Thyroid gland (tissue), 4 donors: ENCODE data around the gene SPRN. TPM values are rescaled to one million over a fixed set of nuclear protein-coding genes. Genes with fewer than 3 reads are reported as not detected.

Experiments used
- DNase-seq, 2 donors: peaks; one replicate each; pipeline ENCODE4 v3.0.0-alpha.2; 2019
- H3K27ac ChIP-seq, 3 donors: fragments of 200-600 bp; sonication (generic); 1 replicate in 2 of 3; 2 replicates in 1 of 3; pipeline ENCODE4 v1.5.1; 2016 to 2019; ENCODE audit warnings: mild to moderate bottlenecking in 1 of 3, moderate library complexity in 1 of 3
- H3K27me3 ChIP-seq: fragments of 200-600 bp; sonication (generic); one replicate; pipeline ENCODE4 v1.5.1; 2019
- H3K36me3 ChIP-seq, 2 donors: fragments of 200-600 bp; sonication (generic); one replicate each; pipeline ENCODE4 v1.5.1; 2016 to 2019
- H3K4me1 ChIP-seq, 2 donors: fragments of 200-600 bp; sonication (generic); one replicate each; pipeline ENCODE4 v1.5.1; 2017 to 2019
- H3K4me3 ChIP-seq, 3 donors: fragments of 200-600 bp; sonication (generic); replicated peaks in 1 of 3; 1 replicate in 2 of 3; 2 replicates in 1 of 3; pipeline ENCODE4 v1.5.1; 2016; ENCODE audit warnings: mild to moderate bottlenecking in 1 of 3
- H3K9me3 ChIP-seq: fragments of 200-600 bp; sonication (generic); one replicate; pipeline ENCODE4 v1.5.1; 2017
- POLR2A ChIP-seq, 2 donors: fragments of 450-650 bp; IDR thresholded peaks; one replicate each; pipeline ENCODE4 v1.6.1; 2017; ENCODE audit warnings: antibody characterized with exemption in 2 of 2, mild to moderate bottlenecking in 2 of 2, moderate library complexity in 1 of 2
- WGBS, 2 donors: methylation state at CpG; one replicate each; pipeline ENCODE4 v1.1.5; 2017; 5-methylcytosine and 5-hydroxymethylcytosine counted together
- intact Hi-C: fragments of 100-400 bp; cut with DNase I; formaldehyde crosslinking; loops from one replicate; pipeline ENCODE4 v1.15.1; 2023
- total RNA-seq, 4 donors: library from RNA; depleted of rRNA; stranded (reverse); fragments of >200 nt; gene quantifications; one replicate each; pipeline ENCODE4 v1.2.3, GENCODE V29; 2016
- TF ChIP-seq, protein P1 (sequence below), 6 experiments: fragments of 200-600 bp in 3 of 6; fragments of 450-650 bp in 3 of 6; sonication (generic) in 3 of 6; IDR thresholded peaks; one replicate each; pipeline ENCODE4 v1.5.1; 2016 to 2019; ENCODE audit warnings: antibody characterized with exemption in 6 of 6, mild to moderate bottlenecking in 2 of 6, inconsistent platforms in 1 of 6, moderate library complexity in 1 of 6

The SPRN gene
- total RNA-seq, 4 donors from 2014 or later = 0.15 TPM; not detected in 3

DNA sequence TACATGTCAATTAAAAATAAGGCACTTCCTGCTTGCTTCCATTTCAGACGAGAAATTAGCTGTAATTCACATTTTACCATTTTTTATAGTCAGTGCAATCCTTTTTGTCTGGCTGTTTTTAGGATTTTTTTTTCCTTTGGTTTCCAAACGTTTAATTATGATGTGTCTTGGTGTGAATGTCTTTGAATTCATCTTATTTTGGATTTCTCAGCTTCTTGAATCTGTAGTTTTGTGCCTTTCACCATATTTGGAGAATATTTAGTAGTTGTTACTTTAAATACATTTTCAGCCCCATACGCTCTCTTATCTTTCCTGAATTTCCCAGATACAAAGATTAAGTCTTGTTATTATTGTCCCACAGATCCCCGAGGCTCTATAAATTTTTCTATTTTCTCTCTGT is 26.9 kb upstream of the SPRN start:
- no peaks in the 10 kb centered on the region for H3K27me3 ChIP-seq
- DNase-seq = no peak
- intact Hi-C loops = no loop called here
- H3K9me3 ChIP-seq = no peaks in the 10 kb centered on the region
- no peaks in the 10 kb centered on the region for H3K36me3 ChIP-seq
- no peak overlapping the region for H3K4me3 ChIP-seq
- no peaks in the 10 kb centered on the region for H3K4me1 ChIP-seq
- WGBS, 2 donors = 65 to 69% methylated on average over 4 of the region's 4 CpGs
- TF ChIP-seq, protein P1, sequence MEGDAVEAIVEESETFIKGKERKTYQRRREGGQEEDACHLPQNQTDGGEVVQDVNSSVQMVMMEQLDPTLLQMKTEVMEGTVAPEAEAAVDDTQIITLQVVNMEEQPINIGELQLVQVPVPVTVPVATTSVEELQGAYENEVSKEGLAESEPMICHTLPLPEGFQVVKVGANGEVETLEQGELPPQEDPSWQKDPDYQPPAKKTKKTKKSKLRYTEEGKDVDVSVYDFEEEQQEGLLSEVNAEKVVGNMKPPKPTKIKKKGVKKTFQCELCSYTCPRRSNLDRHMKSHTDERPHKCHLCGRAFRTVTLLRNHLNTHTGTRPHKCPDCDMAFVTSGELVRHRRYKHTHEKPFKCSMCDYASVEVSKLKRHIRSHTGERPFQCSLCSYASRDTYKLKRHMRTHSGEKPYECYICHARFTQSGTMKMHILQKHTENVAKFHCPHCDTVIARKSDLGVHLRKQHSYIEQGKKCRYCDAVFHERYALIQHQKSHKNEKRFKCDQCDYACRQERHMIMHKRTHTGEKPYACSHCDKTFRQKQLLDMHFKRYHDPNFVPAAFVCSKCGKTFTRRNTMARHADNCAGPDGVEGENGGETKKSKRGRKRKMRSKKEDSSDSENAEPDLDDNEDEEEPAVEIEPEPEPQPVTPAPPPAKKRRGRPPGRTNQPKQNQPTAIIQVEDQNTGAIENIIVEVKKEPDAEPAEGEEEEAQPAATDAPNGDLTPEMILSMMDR (IDR thresholded peaks at IDR 0.05) = no peak
- TF ChIP-seq POLR2A (IDR thresholded peaks at IDR 0.05) = no peak
- no peak overlapping the region for H3K27ac ChIP-seq

GRCh38 chr10:133448120-133448519 is 23.7 kb upstream of the SPRN start:
- no peak overlapping the region for H3K4me3 ChIP-seq
- H3K4me1 ChIP-seq = no peaks in the 10 kb centered on the region

GRCh38 chr10:133446979-133447378 is 22.6 kb upstream of the SPRN start:
- 88 to 90% methylated on average over 11 of the region's 11 CpGs for WGBS, 2 donors
- Histone ChIP-seq H3K27me3 (no peaks in the 10 kb centered on the region), H3K4me3 (no peak overlapping the region), H3K36me3 (no peaks in the 10 kb centered on the region), H3K9me3 (no peaks in the 10 kb centered on the region), H3K27ac (no peak overlapping the region), H3K4me1 (no peaks in the 10 kb centered on the region)
- TF ChIP-seq, protein P1 (IDR thresholded peaks at IDR 0.05) = no peak
- no peak for TF ChIP-seq POLR2A (IDR thresholded peaks at IDR 0.05)
- DNase-seq = no peak
- intact Hi-C loops = no loop called here

More at GRCh38 chr10:133448120-133448519, 23.7 kb upstream of the SPRN start:
- DNase-seq = no peak
- Histone ChIP-seq H3K9me3 (no peaks in the 10 kb centered on the region), H3K27ac (no peak overlapping the region), H3K36me3 (no peaks in the 10 kb centered on the region), H3K27me3 (no peaks in the 10 kb centered on the region)
- intact Hi-C loops = no loop called here
- no peak for TF ChIP-seq POLR2A (IDR thresholded peaks at IDR 0.05)
- TF ChIP-seq, protein P1 (IDR thresholded peaks at IDR 0.05) = no peak

DNA sequence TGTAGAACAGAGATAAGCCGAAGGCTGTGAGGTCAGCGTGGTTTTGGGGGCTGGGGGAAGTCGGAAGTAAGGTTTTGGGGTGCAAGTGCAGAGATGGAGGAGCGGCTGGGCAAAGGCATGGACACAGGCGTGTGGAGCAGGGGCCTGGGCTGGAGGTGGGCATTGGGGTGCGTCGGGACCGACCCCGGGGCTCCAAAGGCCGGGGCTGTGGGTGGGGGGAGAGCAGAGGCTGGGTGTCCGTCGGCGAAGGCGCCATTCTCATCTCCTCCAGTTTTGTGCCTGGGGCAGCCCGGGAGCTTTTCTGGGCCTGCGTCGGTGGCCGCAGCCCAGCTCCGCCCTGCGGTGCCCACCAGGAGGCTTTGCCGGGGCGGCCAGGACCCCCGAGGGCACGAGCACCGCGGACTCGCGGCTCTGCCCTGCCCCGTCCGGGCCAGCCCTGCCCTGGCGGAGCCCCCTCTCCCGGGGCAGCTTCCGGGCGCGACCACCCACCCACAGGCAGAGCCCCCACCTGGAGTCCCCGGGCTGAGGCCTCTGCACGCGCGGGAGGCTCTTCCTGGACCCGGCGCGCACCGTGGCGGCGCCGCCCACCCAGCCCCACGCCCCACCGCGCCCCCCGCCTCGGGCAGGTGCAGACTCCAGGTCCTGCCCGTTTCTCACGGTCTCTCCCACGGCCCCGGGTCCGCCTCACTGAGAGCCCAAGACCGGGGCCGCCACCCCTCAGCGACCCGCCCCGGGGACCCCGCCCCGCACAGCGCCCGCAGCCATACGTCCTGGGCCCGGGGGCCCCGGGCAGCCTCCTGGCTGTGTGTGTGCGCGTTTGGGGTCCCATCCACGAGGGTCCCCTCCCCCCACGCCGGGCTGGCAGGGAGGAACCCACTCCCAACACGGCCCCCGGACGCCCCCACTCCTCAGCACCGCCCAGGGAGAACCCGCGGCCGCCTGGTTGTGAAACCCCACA is 21.6 kb upstream of the SPRN start:
- Histone ChIP-seq H3K9me3 (no peaks in the 10 kb centered on the region), H3K27me3 (no peaks in the 10 kb centered on the region), H3K27ac (no peak overlapping the region), H3K36me3 (no peaks in the 10 kb centered on the region), H3K4me1 (no peaks in the 10 kb centered on the region), H3K4me3 (no peak overlapping the region)
- no peak for DNase-seq
- intact Hi-C loops = no loop called here
- TF ChIP-seq, protein P1 (IDR thresholded peaks at IDR 0.05) = no peak
- no peak for TF ChIP-seq POLR2A (IDR thresholded peaks at IDR 0.05)
- WGBS, 2 donors = 58 to 79% methylated on average over 32 to 48 of the region's 80 CpGs

GRCh38 chr10:133445268-133445732 is 20.9 kb upstream of the SPRN start:
- WGBS, 2 donors = 94 to 95% methylated on average over 21 to 22 of the region's 22 CpGs
- H3K9me3 ChIP-seq = no peaks in the 10 kb centered on the region
- TF ChIP-seq POLR2A (IDR thresholded peaks at IDR 0.05) = no peak
- TF ChIP-seq, protein P1 (IDR thresholded peaks at IDR 0.05) = no peak
- no peaks in the 10 kb centered on the region for H3K27me3 ChIP-seq
- H3K36me3 ChIP-seq = no peaks in the 10 kb centered on the region
- no peak overlapping the region for H3K4me3 ChIP-seq
- intact Hi-C loops = no loop called here
- H3K4me1 ChIP-seq = no peaks in the 10 kb centered on the region
- H3K27ac ChIP-seq = no peak overlapping the region
- DNase-seq = no peak
